ENCODE results near the gene PCDHGB4. TPM values are rescaled to one million over a fixed set of nuclear protein-coding genes. Genes with fewer than 3 reads are reported as not detected.
A peak's percentile ranks its signal among the peaks of the same experiment; 100 is the strongest.
"Not testable (repeated sequence)": the region's sequence is repeated elsewhere in the genome, so short reads cannot be mapped to it uniquely, and the experiment has no call there.

PCDHGB4 gene
- total and polyA plus RNA-seq, 3 experiments from 2014 or later, result 0.08 to 0.13 TPM; not detected in 1

GRCh38 chr5:141371572-141372475 lies 15.7 kb upstream of the PCDHGB4 start:
- Histone ChIP-seq H3K36me3 (ENCODE audit: insufficient read depth, low read length) (no peaks in the 10 kb centered on the region), H3K4me3 (ENCODE audit: low read length) (no peak overlapping the region), H3K4me1 (ENCODE audit: insufficient read depth, low read length) (no peaks in the 10 kb centered on the region), H3K27me3 (ENCODE audit: insufficient read depth, low read length, poor library complexity, severe bottlenecking) (peaks cover 29% of the 10 kb centered on the region), H3K27ac (ENCODE audit: low read depth, low read length) (no peak overlapping the region), H3K9me3 (ENCODE audit: low read length) (peaks cover 6% of the 10 kb centered on the region)
- H3K4me3 Mint-ChIP-seq, result no peak overlapping the region
- no peak for DNase-seq
- ChIA-PET CTCF (interaction anchor here (1.5 kb wide), 1 partner anchor 13 kb away, joined by 3 read pairs; no protein-coding TSS in a partner anchor), POLR2A (no interaction called here)
- peaks cover 2 to 5% (median 3%) of the 10 kb centered on the region in 3 donors for H3K36me3 Mint-ChIP-seq
- peaks cover 5 to 9% (median 7%) of the 10 kb centered on the region in 3 donors for H3K4me1 Mint-ChIP-seq
- no peak overlapping the region for H3K27ac Mint-ChIP-seq
- peaks cover 55 to 83% of the 10 kb centered on the region in 2 donors for H3K27me3 Mint-ChIP-seq
- peaks cover 28 to 67% (median 48%) of the 10 kb centered on the region in 5 donors for H3K9me3 Mint-ChIP-seq

GRCh38 chr5:141373673-141374317 lies 13.7 kb upstream of the PCDHGB4 start, which contains the start of gene PCDHGA6:
TSS of gene PCDHGA6 (plus strand) at chr5:141373891. CDS start at chr5:141374084, 193 bp downstream.
- Mint-ChIP-seq H3K4me3 (peak within 1 kb of the TSS in 4 of 7 donors; percentile 5 to 55 (median 46)), H3K4me1 (peaks cover 5 to 9% (median 7%) of the 10 kb centered on the region in 3 donors), H3K36me3 (peaks cover 2 to 12% (median 3%) of the 10 kb centered on the region in 3 donors), H3K9me3 (peaks cover 26 to 76% (median 51%) of the 10 kb centered on the region in 5 donors), H3K27me3 (peaks cover 51 to 75% of the 10 kb centered on the region in 2 donors), H3K27ac (no peak within 1 kb of the TSS)
- Histone ChIP-seq H3K4me1 (ENCODE audit: insufficient read depth, low read length) (no peaks in the 10 kb centered on the region), H3K9me3 (ENCODE audit: low read length) (peaks cover 6% of the 10 kb centered on the region), H3K4me3 (ENCODE audit: low read length) (no peak within 1 kb of the TSS), H3K36me3 (ENCODE audit: insufficient read depth, low read length) (no peaks in the 10 kb centered on the region), H3K27ac (ENCODE audit: low read depth, low read length) (no peak within 1 kb of the TSS), H3K27me3 (ENCODE audit: insufficient read depth, low read length, poor library complexity, severe bottlenecking) (peaks cover 20% of the 10 kb centered on the region)
- ChIA-PET CTCF (interaction anchor here (0.7 kb wide), 1 partner anchor 150 kb away, joined by 3 read pairs; no protein-coding TSS in a partner anchor), POLR2A (no interaction called here)
- DNase-seq, result no peak

- Histone ChIP-seq H3K4me3 (ENCODE audit: low read length) (no peak overlapping the region), H3K36me3 (ENCODE audit: insufficient read depth, low read length) (no peaks in the 10 kb centered on the region), H3K9me3 (ENCODE audit: low read length) (peaks cover 6% of the 10 kb centered on the region), H3K27me3 (ENCODE audit: insufficient read depth, low read length, poor library complexity, severe bottlenecking) (peaks cover 20% of the 10 kb centered on the region), H3K27ac (ENCODE audit: low read depth, low read length) (no peak overlapping the region), H3K4me1 (ENCODE audit: insufficient read depth, low read length) (no peaks in the 10 kb centered on the region)
- ChIA-PET POLR2A (no interaction called here), CTCF (interaction anchor here (1.3 kb wide), 1 partner anchor 19 kb away, joined by 4 read pairs; the partner anchor contains the start of gene PCDHGA4)
- peaks cover 23 to 80% (median 52%) of the 10 kb centered on the region in 5 donors for H3K9me3 Mint-ChIP-seq
- H3K36me3 Mint-ChIP-seq, result peaks cover 2 to 12% (median 3%) of the 10 kb centered on the region in 3 donors
- DNase-seq, result no peak
- no peak overlapping the region for H3K27ac Mint-ChIP-seq
- peaks cover 5 to 9% (median 7%) of the 10 kb centered on the region in 3 donors for H3K4me1 Mint-ChIP-seq
- H3K27me3 Mint-ChIP-seq, result peaks cover 47 to 69% of the 10 kb centered on the region in 2 donors
- H3K4me3 Mint-ChIP-seq, result no peak overlapping the region
Observed at GRCh38 chr5:141374627-141375026, 12.9 kb upstream of the PCDHGB4 start.

GRCh38 chr5:141375444-141376155 lies 11.9 kb upstream of the PCDHGB4 start:
- H3K36me3 Mint-ChIP-seq; H3K27ac ChIP-seq (ENCODE audit: low read depth, low read length); H3K4me1 Mint-ChIP-seq; H3K4me1 ChIP-seq (ENCODE audit: insufficient read depth, low read length); H3K36me3 ChIP-seq (ENCODE audit: insufficient read depth, low read length); H3K27ac Mint-ChIP-seq; H3K4me3 ChIP-seq (ENCODE audit: low read length); DNase-seq; POLR2A ChIA-PET; H3K4me3 Mint-ChIP-seq; H3K9me3 ChIP-seq (ENCODE audit: low read length): not testable (repeated sequence)
- peaks cover 27 to 79% (median 45%) of the 10 kb centered on the region in 5 donors for H3K9me3 Mint-ChIP-seq
- H3K27me3 Mint-ChIP-seq, result peaks cover 49 to 67% of the 10 kb centered on the region in 2 donors
- peaks cover 20% of the 10 kb centered on the region for H3K27me3 ChIP-seq (ENCODE audit: insufficient read depth, low read length, poor library complexity, severe bottlenecking)
- CTCF ChIA-PET, result interaction anchor here (1.3 kb wide), 1 partner anchor 20 kb away, joined by 4 read pairs; the partner anchor contains the start of gene PCDHGA4

- Mint-ChIP-seq H3K27ac (peak within 1 kb of the TSS in 1 of 8 donors; percentile 28), H3K4me1 (no peaks in the 10 kb centered on the region), H3K36me3 (peaks cover 2 to 3% (median 3%) of the 10 kb centered on the region in 3 donors), H3K4me3 (peak within 1 kb of the TSS in 5 of 7 donors; percentile 17 to 67 (median 53)), H3K27me3 (peaks cover 57 to 71% of the 10 kb centered on the region in 2 donors), H3K9me3 (peaks cover 22 to 80% (median 55%) of the 10 kb centered on the region in 5 donors)
- H3K4me3 ChIP-seq (ENCODE audit: low read length), result peak within 1 kb of the TSS; percentile 29
- ChIA-PET POLR2A (no interaction called here), CTCF (no interaction called here)
- DNase-seq, result no peak
- no peaks in the 10 kb centered on the region for H3K4me1 ChIP-seq (ENCODE audit: insufficient read depth, low read length)
- H3K27ac ChIP-seq (ENCODE audit: low read depth, low read length), result no peak within 1 kb of the TSS
- no peaks in the 10 kb centered on the region for H3K9me3 ChIP-seq (ENCODE audit: low read length)
- no peaks in the 10 kb centered on the region for H3K36me3 ChIP-seq (ENCODE audit: insufficient read depth, low read length)
- H3K27me3 ChIP-seq (ENCODE audit: insufficient read depth, low read length, poor library complexity, severe bottlenecking), result peaks cover 11% of the 10 kb centered on the region
Observed at GRCh38 chr5:141382469-141383294, 4.8 kb upstream of the PCDHGB4 start, which contains the start of gene PCDHGA7. TSS of gene PCDHGA7 (plus strand) at chr5:141382742. CDS start at chr5:141382900, 158 bp downstream.

GRCh38 chr5:141383345-141383744 lies 4.2 kb upstream of the PCDHGB4 start:
- Mint-ChIP-seq H3K27me3 (peaks cover 60 to 73% of the 10 kb centered on the region in 2 donors), H3K4me3 (no peak overlapping the region), H3K4me1 (no peaks in the 10 kb centered on the region), H3K27ac (no peak overlapping the region), H3K36me3 (peaks cover 2 to 3% (median 3%) of the 10 kb centered on the region in 3 donors), H3K9me3 (peaks cover 24 to 77% (median 56%) of the 10 kb centered on the region in 5 donors)
- Histone ChIP-seq H3K4me1 (ENCODE audit: insufficient read depth, low read length) (no peaks in the 10 kb centered on the region), H3K27me3 (ENCODE audit: insufficient read depth, low read length, poor library complexity, severe bottlenecking) (peaks cover 11% of the 10 kb centered on the region), H3K4me3 (ENCODE audit: low read length) (no peak overlapping the region), H3K27ac (ENCODE audit: low read depth, low read length) (no peak overlapping the region), H3K9me3 (ENCODE audit: low read length) (no peaks in the 10 kb centered on the region), H3K36me3 (ENCODE audit: insufficient read depth, low read length) (no peaks in the 10 kb centered on the region)
- no peak for DNase-seq
- CTCF ChIA-PET, result no interaction called here
- POLR2A ChIA-PET, result no interaction called here

Data from CD8-positive, alpha-beta memory T cell (primary cell).